Activated T-cell treated with anti-CD3 and anti-CD28 coated beads, Interleukin-2, amount 50 U/mL, for 4 hours (primary cell): ENCODE data around the gene ZNF527. TPM values are rescaled to one million over a fixed set of nuclear protein-coding genes. Genes with fewer than 3 reads are reported as not detected.
A peak's percentile ranks its signal among the peaks of the same experiment; 100 is the strongest.
"Not testable (repeated sequence)": the region's sequence is repeated elsewhere in the genome, so short reads cannot be mapped to it uniquely, and the experiment has no call there.

Source experiments
- ATAC-seq, 2 donors: fragments of 200-7000 bp; cut with Tn5 transposase; one replicate each; pipeline ENCODE4 v1.10.0; 2021
- DNase-seq: peaks from one replicate; pipeline ENCODE4 v3.0.0-alpha.2; 2020
- H3K27me3 Mint-ChIP-seq: one replicate; pipeline ENCODE4 v1.8.0; 2021; ENCODE audit warnings: low read depth, mixed read lengths
- H3K36me3 Mint-ChIP-seq: one replicate; pipeline ENCODE4 v1.8.0; 2022; ENCODE audit warnings: mixed read lengths; ENCODE audit not compliant: insufficient read depth
- H3K4me1 Mint-ChIP-seq: one replicate; pipeline ENCODE4 v1.8.0; 2021; ENCODE audit warnings: low read depth, mixed read lengths
- H3K4me3 Mint-ChIP-seq: one replicate; pipeline ENCODE4 v1.8.0; 2021; ENCODE audit warnings: mild to moderate bottlenecking, moderate library complexity, mixed read lengths
- H3K9me3 Mint-ChIP-seq: one replicate; pipeline ENCODE4 v1.8.0; 2021; ENCODE audit warnings: mixed read lengths
- total RNA-seq, 3 donors: library from RNA; stranded (reverse); gene quantifications; one replicate each; pipeline ENCODE4 v1.2.1, GENCODE V29; 2021

ZNF527 gene
- 1 to 10 TPM; 3.7 to 4.5 (median 3.8) TPM for total RNA-seq

- peaks cover 17% of the 10 kb centered on the region for H3K4me1 Mint-ChIP-seq
- peak; percentile 99 for ATAC-seq
- H3K9me3 Mint-ChIP-seq = peaks cover 5% of the 10 kb centered on the region
- peak within 1 kb of the TSS; percentile 96 for H3K4me3 Mint-ChIP-seq
- peaks cover 7% of the 10 kb centered on the region for H3K36me3 Mint-ChIP-seq
- no peaks in the 10 kb centered on the region for H3K27me3 Mint-ChIP-seq
- peak; percentile 93 for DNase-seq
Measured at GRCh38 chr19:37370880-37371661, at the start of gene ZNF527. ZNF527 (plus strand) TSS chr19:37371099; CDS start chr19:37374199, 3,100 bp downstream.

DNA sequence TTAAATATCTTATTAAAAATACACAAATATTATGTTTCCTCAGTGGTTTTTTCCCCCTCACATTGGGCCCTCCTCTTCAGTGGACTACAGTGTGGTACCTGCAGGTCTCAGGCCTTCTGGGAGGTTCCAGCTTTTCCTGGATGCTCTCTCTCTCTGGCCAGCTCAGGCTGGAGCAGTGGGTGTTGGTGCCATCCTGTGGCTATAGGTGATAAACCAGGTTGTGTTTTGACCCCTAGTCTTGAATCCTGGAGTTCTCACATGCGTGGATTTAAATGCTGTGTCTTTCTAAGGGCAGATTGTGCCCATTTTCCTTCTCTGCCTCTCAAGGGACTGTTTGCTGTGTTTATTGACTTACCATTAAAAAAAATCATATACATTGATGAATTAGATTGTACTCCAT lies 41.2 kb upstream of the ZNF527 start:
- no peaks in the 10 kb centered on the region for H3K9me3 Mint-ChIP-seq
- peaks cover 13% of the 10 kb centered on the region for H3K4me1 Mint-ChIP-seq
- no peaks in the 10 kb centered on the region for H3K27me3 Mint-ChIP-seq
- ATAC-seq (no peak), DNase-seq (no peak)
- peaks cover 46% of the 10 kb centered on the region for H3K36me3 Mint-ChIP-seq
- H3K4me3 Mint-ChIP-seq = no peak overlapping the region

GRCh38 chr19:37332839-37333238 lies 38.1 kb upstream of the ZNF527 start:
- Mint-ChIP-seq H3K9me3 (no peaks in the 10 kb centered on the region), H3K36me3 (peaks cover 47% of the 10 kb centered on the region), H3K4me1 (peaks cover 31% of the 10 kb centered on the region), H3K4me3 (no peak overlapping the region), H3K27me3 (no peaks in the 10 kb centered on the region)
- DNase-seq (no peak), ATAC-seq (no peak)

DNA sequence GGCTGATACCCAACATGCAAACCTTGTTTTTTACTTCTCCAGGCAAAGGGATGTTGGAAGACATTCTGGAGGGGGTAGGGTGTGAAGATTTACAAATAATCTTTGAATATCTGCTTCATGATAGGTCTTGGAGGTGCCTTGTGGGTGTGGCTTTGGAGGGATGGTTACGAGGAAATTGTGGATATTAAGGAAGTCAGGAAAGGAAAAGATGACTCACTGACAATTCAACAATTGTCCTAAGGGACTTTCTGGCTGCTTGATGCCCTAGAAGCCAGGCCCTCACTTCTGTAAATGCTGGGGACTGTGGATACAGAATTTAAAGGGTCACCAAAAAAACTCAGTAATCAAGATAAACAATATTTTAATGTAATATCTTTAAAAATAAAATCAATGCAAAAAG lies 37.4 kb upstream of the ZNF527 start:
- peak overlapping the region; percentile 10 for H3K4me3 Mint-ChIP-seq
- ATAC-seq = no peak

DNA sequence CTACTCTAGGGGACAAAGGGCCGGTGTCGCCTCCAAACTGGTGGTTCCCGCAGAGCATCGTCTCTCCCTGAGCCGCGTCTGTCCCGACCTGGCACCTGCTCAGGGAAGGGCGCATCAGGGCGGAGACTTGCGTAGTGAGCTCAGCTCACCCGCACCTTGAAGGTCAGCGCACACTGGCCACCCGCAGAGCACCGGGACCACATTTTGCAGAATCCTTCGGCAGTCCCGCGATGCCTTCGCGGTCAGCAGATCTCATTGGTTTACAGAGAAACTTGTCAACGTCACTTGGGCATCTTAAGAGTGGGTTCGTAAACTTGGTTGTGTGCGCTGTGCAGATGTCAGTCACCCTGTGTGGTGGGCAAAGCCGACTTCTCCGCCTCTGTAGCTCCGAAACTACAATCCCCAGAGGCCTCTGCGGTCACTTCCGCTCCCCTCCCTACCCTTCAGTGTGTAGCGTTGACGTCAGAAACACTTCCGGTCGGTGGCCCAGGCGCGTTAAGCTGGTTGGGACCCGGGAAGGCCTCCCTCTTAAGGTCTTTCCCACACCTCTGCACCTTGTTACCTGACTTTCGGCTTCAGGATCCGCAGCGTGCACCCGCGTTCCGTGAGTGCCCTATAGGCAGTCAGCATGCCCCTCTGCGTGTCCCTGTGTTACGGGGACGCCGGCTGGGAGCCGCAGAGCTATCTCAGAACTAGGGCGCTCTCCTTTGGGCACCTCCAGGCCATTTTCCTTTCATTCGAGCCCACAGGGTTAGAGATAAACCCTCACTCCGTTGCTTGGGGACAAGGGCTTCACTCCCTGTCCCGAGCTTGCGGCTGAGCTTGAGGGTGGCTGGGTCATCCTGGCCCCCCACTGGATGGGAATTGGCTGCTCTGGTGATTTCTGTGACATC lies 36.5 kb upstream of the ZNF527 start:
- Mint-ChIP-seq H3K36me3 (peaks cover 40% of the 10 kb centered on the region), H3K4me1 (peaks cover 33% of the 10 kb centered on the region), H3K4me3 (peak overlapping the region; percentile 88), H3K27me3 (no peaks in the 10 kb centered on the region), H3K9me3 (no peaks in the 10 kb centered on the region)
- ATAC-seq (peak; percentile 99 to 100), DNase-seq (peak; percentile 80)

More for the DNA sequence above, 37.4 kb upstream of the ZNF527 start:
- no peak for DNase-seq
- H3K27me3 Mint-ChIP-seq = no peaks in the 10 kb centered on the region
- H3K9me3 Mint-ChIP-seq = no peaks in the 10 kb centered on the region
- H3K36me3 Mint-ChIP-seq = peaks cover 47% of the 10 kb centered on the region
- H3K4me1 Mint-ChIP-seq = peaks cover 33% of the 10 kb centered on the region

- Mint-ChIP-seq H3K36me3 (peaks cover 50% of the 10 kb centered on the region), H3K4me1 (peaks cover 4% of the 10 kb centered on the region), H3K4me3 (no peak overlapping the region), H3K9me3 (peaks cover 6% of the 10 kb centered on the region), H3K27me3 (no peaks in the 10 kb centered on the region)
- ATAC-seq = no peak
- DNase-seq = no peak
Measured at GRCh38 chr19:37342753-37343152, 28.1 kb upstream of the ZNF527 start.

- Mint-ChIP-seq H3K27me3 (no peaks in the 10 kb centered on the region), H3K4me3 (no peak overlapping the region), H3K4me1 (peaks cover 2% of the 10 kb centered on the region), H3K9me3 (peaks cover 3% of the 10 kb centered on the region), H3K36me3 (peaks cover 61% of the 10 kb centered on the region)
- ATAC-seq (no peak), DNase-seq (no peak)
Measured at GRCh38 chr19:37346091-37346490, 24.8 kb upstream of the ZNF527 start.

GRCh38 chr19:37348060-37348459 lies 22.8 kb upstream of the ZNF527 start:
- Mint-ChIP-seq H3K4me3 (no peak overlapping the region), H3K27me3 (no peaks in the 10 kb centered on the region), H3K36me3 (peaks cover 65% of the 10 kb centered on the region), H3K9me3 (no peaks in the 10 kb centered on the region), H3K4me1 (no peaks in the 10 kb centered on the region)
- ATAC-seq (no peak), DNase-seq (no peak)

DNA sequence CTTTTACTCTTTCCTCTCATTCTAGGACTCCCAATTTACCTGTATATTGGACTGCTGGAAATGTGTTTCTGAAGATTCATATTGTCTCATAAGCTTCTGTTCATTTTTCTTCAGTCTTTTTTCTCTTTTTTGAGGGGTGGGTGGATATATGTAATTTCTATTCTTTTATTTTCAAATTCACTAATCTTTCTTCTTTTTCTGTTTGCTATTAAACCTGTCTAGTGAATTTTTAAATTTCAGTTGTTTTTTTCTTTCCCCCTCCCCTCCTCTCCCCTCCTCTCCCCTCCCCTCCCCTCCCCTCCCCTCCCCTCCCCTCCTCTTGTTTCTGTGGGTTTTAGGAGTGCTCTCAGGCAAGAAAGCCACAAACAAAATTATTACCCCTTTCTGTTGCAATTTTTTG lies 16.9 kb upstream of the ZNF527 start:
- ATAC-seq = no peak
- DNase-seq = no peak
- no peaks in the 10 kb centered on the region for H3K27me3 Mint-ChIP-seq
- no peaks in the 10 kb centered on the region for H3K4me1 Mint-ChIP-seq
- H3K9me3 Mint-ChIP-seq = peaks cover 29% of the 10 kb centered on the region
- peaks cover 69% of the 10 kb centered on the region for H3K36me3 Mint-ChIP-seq
- H3K4me3 Mint-ChIP-seq = no peak overlapping the region

DNA sequence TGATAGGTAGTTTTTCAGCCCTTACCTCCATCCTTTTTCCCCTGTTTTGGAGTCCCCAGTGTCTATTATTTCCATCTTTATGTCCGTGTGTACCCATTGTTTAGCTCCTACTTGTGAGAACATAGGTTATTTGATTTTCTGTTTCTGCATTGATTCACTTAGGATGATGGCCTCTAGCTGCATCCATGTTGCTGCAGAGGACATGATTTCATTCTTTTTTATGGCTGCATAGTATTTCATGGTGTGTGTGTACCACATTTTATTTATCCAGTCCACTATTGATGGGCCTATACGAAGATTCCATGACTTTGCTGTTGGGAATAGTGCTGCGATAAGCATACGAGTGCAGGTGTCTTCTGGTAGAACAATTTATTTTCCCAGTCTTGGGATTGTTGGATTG lies 15.0 kb upstream of the ZNF527 start:
- H3K4me1 Mint-ChIP-seq = no peaks in the 10 kb centered on the region
- H3K4me3 Mint-ChIP-seq = no peak overlapping the region
- H3K9me3 Mint-ChIP-seq = peaks cover 32% of the 10 kb centered on the region
- H3K27me3 Mint-ChIP-seq = no peaks in the 10 kb centered on the region
- no peak for DNase-seq
- ATAC-seq = no peak
- peaks cover 73% of the 10 kb centered on the region for H3K36me3 Mint-ChIP-seq

GRCh38 chr19:37361994-37362393 lies 8.9 kb upstream of the ZNF527 start:
- H3K9me3 Mint-ChIP-seq = peaks cover 50% of the 10 kb centered on the region
- no peaks in the 10 kb centered on the region for H3K27me3 Mint-ChIP-seq
- no peaks in the 10 kb centered on the region for H3K4me1 Mint-ChIP-seq
- H3K36me3 Mint-ChIP-seq = peaks cover 57% of the 10 kb centered on the region
- ATAC-seq (no peak), DNase-seq (no peak)
- H3K4me3 Mint-ChIP-seq = no peak overlapping the region

GRCh38 chr19:37362733-37363132 lies 8.2 kb upstream of the ZNF527 start:
- H3K27me3 Mint-ChIP-seq = no peaks in the 10 kb centered on the region
- ATAC-seq = no peak
- DNase-seq = no peak
- H3K9me3 Mint-ChIP-seq = peaks cover 43% of the 10 kb centered on the region
- H3K4me3 Mint-ChIP-seq = no peak overlapping the region
- H3K36me3 Mint-ChIP-seq = peaks cover 50% of the 10 kb centered on the region
- no peaks in the 10 kb centered on the region for H3K4me1 Mint-ChIP-seq

DNA sequence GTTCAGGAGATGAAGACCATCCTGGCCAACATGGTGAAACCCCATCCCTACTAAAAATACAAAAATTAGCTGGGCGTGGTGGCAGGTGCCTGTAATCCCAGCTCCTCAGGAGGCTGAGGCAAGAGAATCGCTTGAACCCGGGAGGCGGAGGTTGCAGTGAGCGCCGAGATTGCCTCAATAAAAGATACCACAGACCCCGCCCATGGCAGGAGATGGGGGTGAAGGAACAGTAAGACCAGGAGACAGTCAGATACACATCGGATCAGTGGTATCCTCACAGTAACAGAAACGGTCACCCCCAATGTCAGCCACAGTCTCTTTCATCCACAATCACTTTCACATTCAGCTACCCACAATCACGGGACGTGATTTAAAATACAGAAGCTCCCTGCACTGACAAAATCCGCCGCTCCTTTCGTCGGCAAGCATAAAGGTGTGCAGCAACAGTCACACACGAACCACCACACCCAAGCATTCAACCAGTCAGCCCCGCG lies 466 bp upstream of the ZNF527 start:
- not testable (repeated sequence) for H3K27me3 Mint-ChIP-seq, H3K9me3 Mint-ChIP-seq, H3K36me3 Mint-ChIP-seq, DNase-seq
- H3K4me1 Mint-ChIP-seq = peaks cover 17% of the 10 kb centered on the region
- peak; percentile 28 to 42 for ATAC-seq
- H3K4me3 Mint-ChIP-seq = peak overlapping the region; percentile 96

DNA sequence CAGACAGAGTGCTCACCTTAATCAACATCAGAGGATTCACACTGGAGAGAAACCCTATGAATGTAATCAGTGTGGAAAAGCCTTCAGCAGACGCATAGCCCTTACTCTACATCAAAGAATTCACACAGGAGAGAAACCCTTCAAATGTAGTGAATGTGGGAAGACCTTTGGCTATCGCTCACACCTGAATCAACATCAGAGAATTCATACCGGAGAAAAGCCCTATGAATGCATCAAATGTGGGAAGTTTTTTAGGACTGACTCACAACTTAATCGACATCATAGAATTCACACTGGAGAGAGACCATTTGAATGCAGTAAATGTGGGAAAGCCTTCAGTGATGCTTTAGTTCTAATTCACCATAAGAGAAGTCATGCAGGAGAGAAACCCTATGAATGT lies 18.3 kb downstream of the ZNF527 start:
- Mint-ChIP-seq H3K4me3 (no peak overlapping the region), H3K36me3 (peaks cover 50% of the 10 kb centered on the region), H3K4me1 (no peaks in the 10 kb centered on the region), H3K9me3 (peaks cover 61% of the 10 kb centered on the region), H3K27me3 (no peaks in the 10 kb centered on the region)
- DNase-seq (no peak), ATAC-seq (no peak)
